ENCODE measurements around the gene SPEN. TPM values are rescaled to one million over a fixed set of nuclear protein-coding genes. Genes with fewer than 3 reads are reported as not detected.

Gene SPEN
- total and polyA plus RNA-seq, 5 donors from 2014 or later: 7.4 to 92.4 (median 8.0) TPM

- H3K4me1 Mint-ChIP-seq: peaks cover 37 to 77% (median 54%) of the 10 kb centered on the region in 4 donors
- DNase-seq (no peak), ATAC-seq (ENCODE audit: low read depth in 2 of 2) (no peak)
- no peak overlapping the region for H3K27ac Mint-ChIP-seq
- Histone ChIP-seq H3K27ac (ENCODE audit: insufficient read depth, low read length, poor library complexity, severe bottlenecking) (no peak overlapping the region), H3K4me3 (ENCODE audit: low read depth, low read length) (no peak overlapping the region), H3K27me3 (ENCODE audit: control insufficient read depth, insufficient read depth, low read length) (no peaks in the 10 kb centered on the region), H3K9me3 (ENCODE audit: control insufficient read depth in 2 of 2, low read length in 2 of 2) (no peaks in the 10 kb centered on the region), H3K36me3 (ENCODE audit: control insufficient read depth, insufficient read depth, low read length) (peaks cover 4% of the 10 kb centered on the region), H3K4me1 (ENCODE audit: control insufficient read depth, insufficient read depth, low read length, poor library complexity, severe bottlenecking) (peaks cover 29% of the 10 kb centered on the region)
- H3K9me3 Mint-ChIP-seq: peaks cover 0 to 1% (median 0%) of the 10 kb centered on the region in 7 donors
- H3K36me3 Mint-ChIP-seq: peaks cover 8% of the 10 kb centered on the region
- no peaks in the 10 kb centered on the region for H3K27me3 Mint-ChIP-seq
- peak overlapping the region in 1 of 4 donors; percentile 30 for H3K4me3 Mint-ChIP-seq
These were observed 114.0 kb downstream of the SPEN start for GRCh38 chr1:15961492-15961891.

GRCh38 chr1:15962176-15962575, 114.7 kb downstream of the SPEN start:
- no peak for ATAC-seq (ENCODE audit: low read depth in 2 of 2)
- H3K36me3 Mint-ChIP-seq: peaks cover 4% of the 10 kb centered on the region
- Histone ChIP-seq H3K36me3 (ENCODE audit: control insufficient read depth, insufficient read depth, low read length) (peaks cover 4% of the 10 kb centered on the region), H3K4me3 (ENCODE audit: low read depth, low read length) (no peak overlapping the region), H3K27ac (ENCODE audit: insufficient read depth, low read length, poor library complexity, severe bottlenecking) (no peak overlapping the region), H3K9me3 (ENCODE audit: control insufficient read depth in 2 of 2, low read length in 2 of 2) (no peaks in the 10 kb centered on the region), H3K4me1 (ENCODE audit: control insufficient read depth, insufficient read depth, low read length, poor library complexity, severe bottlenecking) (peaks cover 35% of the 10 kb centered on the region), H3K27me3 (ENCODE audit: control insufficient read depth, insufficient read depth, low read length) (no peaks in the 10 kb centered on the region)
- H3K9me3 Mint-ChIP-seq: peaks cover 0 to 1% (median 0%) of the 10 kb centered on the region in 7 donors
- peak overlapping the region in 1 of 3 donors; percentile 43 for H3K27ac Mint-ChIP-seq
- H3K4me3 Mint-ChIP-seq: no peak overlapping the region
- H3K27me3 Mint-ChIP-seq: no peaks in the 10 kb centered on the region
- H3K4me1 Mint-ChIP-seq: peaks cover 34 to 78% (median 55%) of the 10 kb centered on the region in 4 donors
- DNase-seq: no peak

- Histone ChIP-seq H3K9me3 (ENCODE audit: control insufficient read depth in 2 of 2, low read length in 2 of 2) (no peaks in the 10 kb centered on the region), H3K27ac (ENCODE audit: insufficient read depth, low read length, poor library complexity, severe bottlenecking) (no peak overlapping the region), H3K27me3 (ENCODE audit: control insufficient read depth, insufficient read depth, low read length) (no peaks in the 10 kb centered on the region), H3K36me3 (ENCODE audit: control insufficient read depth, insufficient read depth, low read length) (no peaks in the 10 kb centered on the region), H3K4me3 (ENCODE audit: low read depth, low read length) (no peak overlapping the region), H3K4me1 (ENCODE audit: control insufficient read depth, insufficient read depth, low read length, poor library complexity, severe bottlenecking) (peaks cover 35% of the 10 kb centered on the region)
- no peak for DNase-seq
- Mint-ChIP-seq H3K4me1 (peaks cover 31 to 78% (median 57%) of the 10 kb centered on the region in 4 donors), H3K9me3 (peaks cover 0 to 1% (median 0%) of the 10 kb centered on the region in 7 donors), H3K27ac (peak overlapping the region in 2 of 3 donors; percentile 6 to 84), H3K36me3 (no peaks in the 10 kb centered on the region), H3K27me3 (no peaks in the 10 kb centered on the region), H3K4me3 (no peak overlapping the region)
- no peak for ATAC-seq (ENCODE audit: low read depth in 2 of 2)
These were observed 115.3 kb downstream of the SPEN start for GRCh38 chr1:15962671-15963362.

- peak overlapping the region; percentile 39 for H3K4me3 ChIP-seq (ENCODE audit: low read depth, low read length)
- ATAC-seq (ENCODE audit: low read depth in 2 of 2): no peak
- H3K27ac ChIP-seq (ENCODE audit: insufficient read depth, low read length, poor library complexity, severe bottlenecking): peak overlapping the region; percentile 9
These were observed 116.0 kb downstream of the SPEN start for GRCh38 chr1:15963363-15963967.

GRCh38 chr1:15963968-15964648, 116.6 kb downstream of the SPEN start:
- Histone ChIP-seq H3K27me3 (ENCODE audit: control insufficient read depth, insufficient read depth, low read length) (no peaks in the 10 kb centered on the region), H3K4me3 (ENCODE audit: low read depth, low read length) (peak overlapping the region; percentile 39), H3K27ac (ENCODE audit: insufficient read depth, low read length, poor library complexity, severe bottlenecking) (peak overlapping the region; percentile 9), H3K36me3 (ENCODE audit: control insufficient read depth, insufficient read depth, low read length) (peaks cover 4% of the 10 kb centered on the region), H3K9me3 (ENCODE audit: control insufficient read depth in 2 of 2, low read length in 2 of 2) (no peaks in the 10 kb centered on the region), H3K4me1 (ENCODE audit: control insufficient read depth, insufficient read depth, low read length, poor library complexity, severe bottlenecking) (peaks cover 35% of the 10 kb centered on the region)
- ATAC-seq (ENCODE audit: low read depth in 2 of 2) (no peak), DNase-seq (peak in 1 of 3 donors; percentile 55)
- H3K36me3 Mint-ChIP-seq: peaks cover 5% of the 10 kb centered on the region
- H3K9me3 Mint-ChIP-seq: no peaks in the 10 kb centered on the region
- H3K27ac Mint-ChIP-seq: peak overlapping the region; percentile 80 to 92 (median 91)
- peaks cover 28 to 75% (median 58%) of the 10 kb centered on the region in 4 donors for H3K4me1 Mint-ChIP-seq
- no peaks in the 10 kb centered on the region for H3K27me3 Mint-ChIP-seq
- H3K4me3 Mint-ChIP-seq: peak overlapping the region; percentile 13 to 87 (median 70)

More at GRCh38 chr1:15963363-15963967, 116.0 kb downstream of the SPEN start:
- DNase-seq: no peak
- H3K9me3 ChIP-seq (ENCODE audit: control insufficient read depth in 2 of 2, low read length in 2 of 2): no peaks in the 10 kb centered on the region
- Mint-ChIP-seq H3K27ac (peak overlapping the region; percentile 2 to 92 (median 6)), H3K36me3 (peaks cover 4% of the 10 kb centered on the region), H3K27me3 (no peaks in the 10 kb centered on the region), H3K4me3 (peak overlapping the region; percentile 13 to 87 (median 48)), H3K9me3 (no peaks in the 10 kb centered on the region), H3K4me1 (peaks cover 28 to 78% (median 58%) of the 10 kb centered on the region in 4 donors)
- H3K27me3 ChIP-seq (ENCODE audit: control insufficient read depth, insufficient read depth, low read length): no peaks in the 10 kb centered on the region
- peaks cover 35% of the 10 kb centered on the region for H3K4me1 ChIP-seq (ENCODE audit: control insufficient read depth, insufficient read depth, low read length, poor library complexity, severe bottlenecking)
- no peaks in the 10 kb centered on the region for H3K36me3 ChIP-seq (ENCODE audit: control insufficient read depth, insufficient read depth, low read length)

GRCh38 chr1:15965228-15965767, 117.8 kb downstream of the SPEN start:
- DNase-seq: peak in 1 of 3 donors; percentile 54
- Mint-ChIP-seq H3K27ac (peak overlapping the region; percentile 80 to 91 (median 91)), H3K9me3 (no peaks in the 10 kb centered on the region), H3K4me3 (peak overlapping the region; percentile 56 to 89 (median 70)), H3K36me3 (peaks cover 13% of the 10 kb centered on the region), H3K27me3 (no peaks in the 10 kb centered on the region), H3K4me1 (peaks cover 32 to 72% (median 55%) of the 10 kb centered on the region in 4 donors)
- Histone ChIP-seq H3K4me3 (ENCODE audit: low read depth, low read length) (peak overlapping the region; percentile 65), H3K27me3 (ENCODE audit: control insufficient read depth, insufficient read depth, low read length) (no peaks in the 10 kb centered on the region), H3K4me1 (ENCODE audit: control insufficient read depth, insufficient read depth, low read length, poor library complexity, severe bottlenecking) (peaks cover 35% of the 10 kb centered on the region), H3K27ac (ENCODE audit: insufficient read depth, low read length, poor library complexity, severe bottlenecking) (peak overlapping the region; percentile 63), H3K36me3 (ENCODE audit: control insufficient read depth, insufficient read depth, low read length) (peaks cover 13% of the 10 kb centered on the region), H3K9me3 (ENCODE audit: control insufficient read depth in 2 of 2, low read length in 2 of 2) (no peaks in the 10 kb centered on the region)
- ATAC-seq (ENCODE audit: low read depth in 2 of 2): no peak
